Astrocyte of the cerebellum (primary cell): ENCODE results near the gene PLK2.

ENCODE experiments used
- DNase-seq: peaks from one replicate; pipeline ENCODE4 v3.0.0-alpha.2; 2011; ENCODE audit warnings: low read depth
- H3K4me3 ChIP-seq: 2 replicates; pipeline ENCODE4 v1.5.1; 2011; ENCODE audit warnings: mild to moderate bottlenecking, low read depth, low read length, moderate library complexity
- CTCF ChIP-seq: IDR thresholded peaks from 2 replicates; pipeline ENCODE4 v1.5.1; 2012; ENCODE audit warnings: low read length, low read depth, moderate library complexity, mild to moderate bottlenecking; ENCODE audit errors: missing control alignments
- in situ Hi-C: cut with HindIII; loops from 2 replicates; pipeline ENCODE4 v1.10.0; 2017; ENCODE audit warnings: low sequenced_read_pairs

Gene PLK2

GRCh38 chr5:58501778-58502417 lies 42.0 kb upstream of the PLK2 start:
- no peak for DNase-seq
- in situ Hi-C loops, result no loop called here
- no peak for TF ChIP-seq CTCF
- no peak overlapping the region for H3K4me3 ChIP-seq

GRCh38 chr5:58499941-58500340 lies 40.1 kb upstream of the PLK2 start:
- no peak for TF ChIP-seq CTCF
- no peak overlapping the region for H3K4me3 ChIP-seq
- in situ Hi-C loops, result loop anchor here (5.0 kb wide), 1 partner anchor 352 kb away; no protein-coding TSS in a partner anchor
- DNase-seq, result no peak

GRCh38 chr5:58499231-58499630 lies 39.3 kb upstream of the PLK2 start:
- TF ChIP-seq CTCF, result no peak
- in situ Hi-C loops, result loop anchor here (5.0 kb wide), 1 partner anchor 353 kb away; no protein-coding TSS in a partner anchor
- no peak overlapping the region for H3K4me3 ChIP-seq
- DNase-seq, result no peak

- no peak overlapping the region for H3K4me3 ChIP-seq
- DNase-seq, result peak; percentile 18
- in situ Hi-C loops, result loop anchor here (5.0 kb wide), 1 partner anchor 354 kb away; no protein-coding TSS in a partner anchor
- peak; percentile 84 for TF ChIP-seq CTCF
Measured at GRCh38 chr5:58498340-58498942, 38.6 kb upstream of the PLK2 start.

GRCh38 chr5:58497921-58498320 lies 38.0 kb upstream of the PLK2 start:
- no peak for DNase-seq
- H3K4me3 ChIP-seq, result no peak overlapping the region
- in situ Hi-C loops, result loop anchor here (5.0 kb wide), 1 partner anchor 354 kb away; no protein-coding TSS in a partner anchor
- TF ChIP-seq CTCF, result no peak

GRCh38 chr5:58497386-58497785 lies 37.5 kb upstream of the PLK2 start:
- H3K4me3 ChIP-seq, result no peak overlapping the region
- DNase-seq, result no peak
- TF ChIP-seq CTCF, result no peak
- in situ Hi-C loops, result loop anchor here (5.0 kb wide), 1 partner anchor 355 kb away; no protein-coding TSS in a partner anchor
